ENCODE results near the gene PKNOX2.

PKNOX2 gene

DNA sequence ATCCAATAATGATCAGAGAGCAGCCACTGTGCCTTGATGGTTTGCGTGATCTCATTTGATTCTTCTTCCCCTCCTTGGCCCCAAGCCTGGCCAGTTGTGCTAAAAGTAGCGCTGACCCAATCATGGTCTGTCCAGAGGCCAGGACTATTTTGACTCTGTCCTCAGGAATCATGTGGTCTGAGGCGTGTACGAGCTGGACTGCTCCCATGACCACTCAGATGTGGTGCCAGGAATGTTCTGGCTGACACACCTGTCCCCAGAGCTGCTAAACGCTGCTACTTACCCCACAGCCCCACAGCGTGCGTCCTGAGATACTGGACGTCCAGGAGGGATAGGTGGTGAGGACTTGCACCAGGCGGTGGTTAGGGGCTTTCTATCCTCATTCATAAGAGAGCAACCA, 261.1 kb downstream of the PKNOX2 start:
- Histone ChIP-seq H3K27me3 (ENCODE audit: insufficient read depth, low read depth) (no peaks in the 10 kb centered on the region), H3K36me3 (ENCODE audit: insufficient read depth) (no peaks in the 10 kb centered on the region), H2AFZ (ENCODE audit: low read depth) (no peak overlapping the region), H3K4me3 (IDR thresholded peaks at IDR 0.05; ENCODE audit: insufficient read depth, low read depth, low read length) (no peak overlapping the region), H4K20me1 (ENCODE audit: insufficient read depth) (no peaks in the 10 kb centered on the region), H3K9ac (no peak overlapping the region), H3K4me1 (ENCODE audit: low read depth, poor library complexity, severe bottlenecking) (no peaks in the 10 kb centered on the region), H3K4me2 (no peak overlapping the region), H3K27ac (no peak overlapping the region), H3K79me2 (ENCODE audit: insufficient read depth, low read depth) (no peaks in the 10 kb centered on the region)
- TF ChIP-seq, protein P1, sequence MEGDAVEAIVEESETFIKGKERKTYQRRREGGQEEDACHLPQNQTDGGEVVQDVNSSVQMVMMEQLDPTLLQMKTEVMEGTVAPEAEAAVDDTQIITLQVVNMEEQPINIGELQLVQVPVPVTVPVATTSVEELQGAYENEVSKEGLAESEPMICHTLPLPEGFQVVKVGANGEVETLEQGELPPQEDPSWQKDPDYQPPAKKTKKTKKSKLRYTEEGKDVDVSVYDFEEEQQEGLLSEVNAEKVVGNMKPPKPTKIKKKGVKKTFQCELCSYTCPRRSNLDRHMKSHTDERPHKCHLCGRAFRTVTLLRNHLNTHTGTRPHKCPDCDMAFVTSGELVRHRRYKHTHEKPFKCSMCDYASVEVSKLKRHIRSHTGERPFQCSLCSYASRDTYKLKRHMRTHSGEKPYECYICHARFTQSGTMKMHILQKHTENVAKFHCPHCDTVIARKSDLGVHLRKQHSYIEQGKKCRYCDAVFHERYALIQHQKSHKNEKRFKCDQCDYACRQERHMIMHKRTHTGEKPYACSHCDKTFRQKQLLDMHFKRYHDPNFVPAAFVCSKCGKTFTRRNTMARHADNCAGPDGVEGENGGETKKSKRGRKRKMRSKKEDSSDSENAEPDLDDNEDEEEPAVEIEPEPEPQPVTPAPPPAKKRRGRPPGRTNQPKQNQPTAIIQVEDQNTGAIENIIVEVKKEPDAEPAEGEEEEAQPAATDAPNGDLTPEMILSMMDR (conservative IDR thresholded peaks at IDR 0.05; ENCODE audit: low read depth, low read length), result no peak

DNA sequence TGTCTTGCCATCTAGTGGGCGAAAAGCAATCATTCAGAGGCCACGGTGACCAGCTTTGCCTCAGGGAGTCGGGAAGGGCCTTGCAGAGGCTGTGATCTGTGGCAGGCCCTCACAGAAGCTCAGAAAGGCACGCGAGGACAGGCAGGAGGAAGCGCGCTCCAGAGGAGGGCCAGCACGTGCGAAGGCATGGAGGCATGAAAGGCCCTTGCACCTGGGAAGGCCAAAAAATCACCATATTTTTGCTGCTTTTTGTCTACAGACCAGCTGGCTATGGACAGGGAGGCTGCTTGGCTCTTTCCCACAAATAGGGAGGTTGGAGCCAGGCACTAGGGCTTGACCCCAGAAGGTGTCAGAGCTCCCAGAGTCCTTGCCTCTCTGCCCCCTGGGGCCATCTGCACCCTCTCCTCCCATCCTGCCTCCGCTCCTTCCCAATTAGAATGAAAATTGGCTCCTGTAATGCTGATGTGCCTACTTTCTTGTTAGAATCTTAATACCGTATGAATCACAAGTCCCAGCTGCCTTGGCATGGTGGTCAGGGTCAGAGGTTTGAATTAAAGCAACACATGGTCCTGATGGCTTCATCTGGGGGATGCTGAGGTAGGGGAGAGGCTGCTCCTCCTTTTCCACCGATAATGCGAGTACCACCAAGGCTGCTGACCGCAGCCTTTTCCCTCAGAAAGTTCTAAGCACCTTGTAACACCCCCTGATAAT, 262.4 kb downstream of the PKNOX2 start:
- Histone ChIP-seq H4K20me1 (ENCODE audit: insufficient read depth) (no peaks in the 10 kb centered on the region), H3K4me3 (IDR thresholded peaks at IDR 0.05; ENCODE audit: insufficient read depth, low read depth, low read length) (no peak overlapping the region), H3K27ac (no peak overlapping the region), H3K36me3 (ENCODE audit: insufficient read depth) (no peaks in the 10 kb centered on the region), H3K4me2 (no peak overlapping the region), H3K79me2 (ENCODE audit: insufficient read depth, low read depth) (no peaks in the 10 kb centered on the region), H3K9ac (no peak overlapping the region), H3K27me3 (ENCODE audit: insufficient read depth, low read depth) (no peaks in the 10 kb centered on the region), H2AFZ (ENCODE audit: low read depth) (no peak overlapping the region), H3K4me1 (ENCODE audit: low read depth, poor library complexity, severe bottlenecking) (no peaks in the 10 kb centered on the region)
- TF ChIP-seq, protein P1 (conservative IDR thresholded peaks at IDR 0.05; ENCODE audit: low read depth, low read length), result no peak

DNA sequence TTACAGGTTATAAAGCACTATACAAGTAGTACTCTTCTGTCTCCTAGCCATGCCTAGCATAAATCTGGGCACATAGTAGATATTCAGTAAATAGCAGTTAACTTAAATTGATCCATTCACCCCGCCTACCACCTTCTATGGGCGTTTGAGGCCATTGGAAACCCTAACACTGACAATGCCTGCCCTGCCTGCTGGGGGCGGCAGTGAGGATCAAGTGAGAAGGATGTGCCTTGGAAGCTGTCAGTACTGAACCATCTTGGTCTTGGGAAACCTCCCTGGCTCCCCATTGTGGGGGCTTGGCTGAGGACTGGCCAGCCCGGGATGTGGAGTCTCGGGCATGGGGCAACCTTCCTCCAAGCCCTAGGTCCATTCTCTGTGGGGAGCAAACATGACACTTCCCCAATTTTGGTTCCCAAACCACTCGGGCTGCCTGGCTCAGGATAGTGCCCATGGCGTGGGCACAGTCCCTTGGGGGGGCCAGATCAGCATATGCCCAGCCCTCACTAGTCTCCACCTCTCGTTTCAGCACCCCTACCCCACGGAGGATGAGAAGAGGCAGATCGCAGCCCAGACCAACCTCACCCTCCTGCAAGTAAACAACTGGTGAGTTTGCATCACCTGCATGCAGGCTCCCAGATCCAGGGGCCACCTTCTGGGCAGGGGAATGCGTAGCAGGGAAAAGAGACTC, 264.1 kb downstream of the PKNOX2 start:
- H4K20me1 ChIP-seq (ENCODE audit: insufficient read depth), result no peaks in the 10 kb centered on the region
- H3K4me3 ChIP-seq (IDR thresholded peaks at IDR 0.05; ENCODE audit: insufficient read depth, low read depth, low read length), result no peak overlapping the region
- no peak overlapping the region for H3K4me2 ChIP-seq
- H3K36me3 ChIP-seq (ENCODE audit: insufficient read depth), result no peaks in the 10 kb centered on the region
- H2AFZ ChIP-seq (ENCODE audit: low read depth), result no peak overlapping the region
- no peak overlapping the region for H3K9ac ChIP-seq
- H3K79me2 ChIP-seq (ENCODE audit: insufficient read depth, low read depth), result no peaks in the 10 kb centered on the region
- no peak overlapping the region for H3K27ac ChIP-seq
- H3K27me3 ChIP-seq (ENCODE audit: insufficient read depth, low read depth), result no peaks in the 10 kb centered on the region
- H3K4me1 ChIP-seq (ENCODE audit: low read depth, poor library complexity, severe bottlenecking), result no peaks in the 10 kb centered on the region
- TF ChIP-seq, protein P1 (conservative IDR thresholded peaks at IDR 0.05; ENCODE audit: low read depth, low read length), result no peak

DNA sequence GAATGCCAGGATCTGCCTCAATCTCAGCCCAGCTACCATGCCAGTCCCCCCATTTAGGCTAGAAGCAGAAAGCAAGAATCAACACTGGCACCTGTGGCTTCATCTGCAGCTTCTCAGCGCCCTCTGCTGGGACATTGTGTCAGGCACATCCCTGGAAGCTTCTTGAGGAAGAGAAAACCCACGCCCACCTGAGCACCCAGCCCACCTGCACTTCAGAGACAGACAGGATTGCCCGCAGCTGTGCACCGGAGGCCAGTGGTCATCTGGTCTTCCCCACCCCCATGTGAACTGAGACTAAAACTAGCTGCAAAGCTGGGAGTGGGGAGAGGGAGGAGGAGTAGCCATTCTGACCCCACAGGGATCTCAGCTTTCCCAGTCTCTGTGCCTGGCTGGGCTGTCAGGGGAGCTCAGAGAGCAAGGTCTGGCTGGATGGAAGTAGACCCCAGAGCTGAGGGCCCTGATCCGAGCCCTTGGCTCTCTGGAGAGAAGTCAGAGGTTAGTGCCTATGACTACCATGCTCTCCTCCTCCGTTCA, 264.7 kb downstream of the PKNOX2 start:
- no peaks in the 10 kb centered on the region for H3K36me3 ChIP-seq (ENCODE audit: insufficient read depth)
- H2AFZ ChIP-seq (ENCODE audit: low read depth), result no peak overlapping the region
- no peaks in the 10 kb centered on the region for H3K27me3 ChIP-seq (ENCODE audit: insufficient read depth, low read depth)
- TF ChIP-seq, protein P1 (conservative IDR thresholded peaks at IDR 0.05; ENCODE audit: low read depth, low read length), result peak; percentile 76
- H4K20me1 ChIP-seq (ENCODE audit: insufficient read depth), result no peaks in the 10 kb centered on the region
- no peak overlapping the region for H3K9ac ChIP-seq
- H3K27ac ChIP-seq, result no peak overlapping the region
- H3K79me2 ChIP-seq (ENCODE audit: insufficient read depth, low read depth), result no peaks in the 10 kb centered on the region
- no peak overlapping the region for H3K4me2 ChIP-seq
- no peaks in the 10 kb centered on the region for H3K4me1 ChIP-seq (ENCODE audit: low read depth, poor library complexity, severe bottlenecking)
- H3K4me3 ChIP-seq (IDR thresholded peaks at IDR 0.05; ENCODE audit: insufficient read depth, low read depth, low read length), result no peak overlapping the region
